Liver (tissue), 9 donors: Measurements from ENCODE around the gene TBC1D21. TPM values are rescaled to one million over a fixed set of nuclear protein-coding genes. Genes with fewer than 3 reads are reported as not detected.

ENCODE experiments used
- DNase-seq: peaks from one replicate; pipeline ENCODE4 v3.0.0-alpha.2; 2017; ENCODE audit warnings: low spot score
- H3K27ac ChIP-seq, 2 donors: one replicate each; pipeline ENCODE4 v1.7.0; 2013; ENCODE audit warnings: inconsistent platforms in 2 of 2, low read length in 2 of 2, control low read depth in 1 of 2, low read depth in 1 of 2, mild to moderate bottlenecking in 1 of 2
- H3K27me3 ChIP-seq, 4 donors: one replicate each; pipeline versions ENCODE4 v1.6.1 to v1.7.0; 2013; ENCODE audit warnings: low read length in 3 of 4, inconsistent platforms in 1 of 4, mild to moderate bottlenecking in 1 of 4, moderate library complexity in 1 of 4; ENCODE audit not compliant: control insufficient read depth in 4 of 4, insufficient read depth in 4 of 4
- H3K36me3 ChIP-seq, 4 donors: one replicate each; pipeline versions ENCODE4 v1.6.1 to v1.7.0; 2013; ENCODE audit warnings: low read length in 3 of 4, mild to moderate bottlenecking in 3 of 4, low read depth in 1 of 4, moderate library complexity in 1 of 4; ENCODE audit not compliant: control insufficient read depth in 4 of 4, insufficient read depth in 3 of 4
- H3K4me1 ChIP-seq, 4 donors: one replicate each; pipeline versions ENCODE4 v1.6.1 to v1.7.0; 2013; ENCODE audit warnings: low read length in 3 of 4, mild to moderate bottlenecking in 3 of 4, moderate library complexity in 1 of 4; ENCODE audit not compliant: control insufficient read depth in 4 of 4, insufficient read depth in 4 of 4
- H3K4me3 ChIP-seq, 3 donors: one replicate each; pipeline versions ENCODE4 v1.6.1 to v1.7.0; 2013; ENCODE audit warnings: low read length in 3 of 3, control low read depth in 1 of 3, low read depth in 1 of 3, mild to moderate bottlenecking in 1 of 3
- H3K9ac ChIP-seq, 2 donors: one replicate each; pipeline ENCODE4 v1.7.0; 2013; ENCODE audit warnings: low read length in 2 of 2, mild to moderate bottlenecking in 2 of 2, moderate library complexity in 2 of 2, control low read depth in 1 of 2, low read depth in 1 of 2
- H3K9me3 ChIP-seq, 4 donors: one replicate each; pipeline versions ENCODE4 v1.6.1 to v1.7.0; 2013; ENCODE audit warnings: low read length in 3 of 4; ENCODE audit not compliant: control insufficient read depth in 4 of 4
- ATF3 ChIP-seq: IDR thresholded peaks from 2 replicates; pipeline ENCODE4 v1.6.1; 2016; ENCODE audit warnings: antibody characterized with exemption
- EGR1 ChIP-seq, 2 donors: IDR thresholded peaks; 2 replicates each; pipeline ENCODE4 v1.6.1; 2016 to 2018; ENCODE audit warnings: antibody characterized with exemption in 2 of 2, low read depth in 2 of 2
- FOXA1 ChIP-seq: IDR thresholded peaks from 2 replicates; pipeline ENCODE4 v1.6.1; 2016; ENCODE audit warnings: antibody characterized with exemption
- GABPA ChIP-seq, 2 donors: IDR thresholded peaks in 1 of 2; conservative IDR thresholded peaks in 1 of 2; 2 replicates each; pipeline ENCODE4 v1.6.1; 2016; ENCODE audit warnings: antibody characterized with exemption in 2 of 2, mild to moderate bottlenecking in 1 of 2, moderate library complexity in 1 of 2
- HNF4G ChIP-seq: IDR thresholded peaks from 2 replicates; pipeline ENCODE4 v1.6.1; 2016; ENCODE audit warnings: antibody characterized with exemption
- JUND ChIP-seq, 2 donors: IDR thresholded peaks; 2 replicates each; pipeline ENCODE4 v1.6.1; 2016; ENCODE audit warnings: antibody characterized with exemption in 2 of 2
- NR2F2 ChIP-seq: IDR thresholded peaks from 2 replicates; pipeline ENCODE4 v1.6.1; 2016; ENCODE audit warnings: antibody characterized with exemption
- RAD21 ChIP-seq, 2 donors: IDR thresholded peaks; 2 replicates each; pipeline ENCODE4 v1.6.1; 2016; ENCODE audit warnings: antibody characterized with exemption in 2 of 2, mild to moderate bottlenecking in 2 of 2
- REST ChIP-seq: IDR thresholded peaks from 2 replicates; pipeline ENCODE4 v1.6.1; 2016; ENCODE audit warnings: antibody characterized with exemption, mild to moderate bottlenecking
- RXRA ChIP-seq, 2 donors: IDR thresholded peaks; 2 replicates each; pipeline ENCODE4 v1.6.1; 2017 to 2018; ENCODE audit warnings: antibody characterized with exemption in 2 of 2, mild to moderate bottlenecking in 1 of 2
- SP1 ChIP-seq: IDR thresholded peaks from 2 replicates; pipeline ENCODE4 v1.6.1; 2018; ENCODE audit warnings: antibody characterized with exemption, mild to moderate bottlenecking
- TAF1 ChIP-seq: conservative IDR thresholded peaks from 2 replicates; pipeline ENCODE4 v1.6.1; 2016; ENCODE audit warnings: antibody characterized with exemption, mild to moderate bottlenecking
- ZBTB33 ChIP-seq: IDR thresholded peaks from 2 replicates; pipeline ENCODE4 v1.6.1; 2016; ENCODE audit warnings: antibody characterized with exemption
- WGBS: extraction: QIAGEN DNeasy Blood & Tissue Kit; methylation state at CpG from one replicate; pipeline ENCODE4 v1.1.7; 2013; 5-methylcytosine and 5-hydroxymethylcytosine counted together
- polyA plus RNA-seq, 2 donors: library from polyadenylated mRNA; stranded (reverse) in 1 of 2; unstranded in 1 of 2; fragments of 200-250 nt in 1 of 2; fragments of >200 nt in 1 of 2; fragmentation: Nextera tagmentation in 1 of 2; extraction: Ambion mirVana in 1 of 2; gene quantifications; one replicate each; pipeline versions ENCODE4 v1.2.1 to v1.2.3, GENCODE V29; 2013 to 2015
- total RNA-seq, 2 donors: library from RNA; depleted of rRNA; stranded (reverse); fragments of >200 nt; gene quantifications; one replicate each; pipeline ENCODE4 v1.2.3, GENCODE V29; 2014
- TF ChIP-seq, protein P1 (sequence below): fragments of 150-350 bp; IDR thresholded peaks from 2 replicates; pipeline ENCODE4 v1.5.1; 2017; ENCODE audit warnings: improper control_type of control experiment, low read depth, low read length; ENCODE audit not compliant: missing input control
- donor health status: healthy.
- donor health status: healthy.
- donor health status: healthy.
- donor health status: healthy.
- donor health status: healthy.

Gene TBC1D21
- total and polyA plus RNA-seq, 4 donors: not detected

GRCh38 chr15:73840771-73841170 lies 32.6 kb upstream of the TBC1D21 start:
- DNase-seq: no peak
- no peak for TF ChIP-seq SP1
- TF ChIP-seq FOXA1: no peak
- no peak for TF ChIP-seq ZBTB33
- TF ChIP-seq NR2F2: no peak
- no peak for TF ChIP-seq JUND (IDR thresholded peaks at IDR 0.05)
- no peak for TF ChIP-seq RXRA (IDR thresholded peaks at IDR 0.05)
- no peak for TF ChIP-seq RAD21 (IDR thresholded peaks at IDR 0.05)
- TF ChIP-seq, protein P1, sequence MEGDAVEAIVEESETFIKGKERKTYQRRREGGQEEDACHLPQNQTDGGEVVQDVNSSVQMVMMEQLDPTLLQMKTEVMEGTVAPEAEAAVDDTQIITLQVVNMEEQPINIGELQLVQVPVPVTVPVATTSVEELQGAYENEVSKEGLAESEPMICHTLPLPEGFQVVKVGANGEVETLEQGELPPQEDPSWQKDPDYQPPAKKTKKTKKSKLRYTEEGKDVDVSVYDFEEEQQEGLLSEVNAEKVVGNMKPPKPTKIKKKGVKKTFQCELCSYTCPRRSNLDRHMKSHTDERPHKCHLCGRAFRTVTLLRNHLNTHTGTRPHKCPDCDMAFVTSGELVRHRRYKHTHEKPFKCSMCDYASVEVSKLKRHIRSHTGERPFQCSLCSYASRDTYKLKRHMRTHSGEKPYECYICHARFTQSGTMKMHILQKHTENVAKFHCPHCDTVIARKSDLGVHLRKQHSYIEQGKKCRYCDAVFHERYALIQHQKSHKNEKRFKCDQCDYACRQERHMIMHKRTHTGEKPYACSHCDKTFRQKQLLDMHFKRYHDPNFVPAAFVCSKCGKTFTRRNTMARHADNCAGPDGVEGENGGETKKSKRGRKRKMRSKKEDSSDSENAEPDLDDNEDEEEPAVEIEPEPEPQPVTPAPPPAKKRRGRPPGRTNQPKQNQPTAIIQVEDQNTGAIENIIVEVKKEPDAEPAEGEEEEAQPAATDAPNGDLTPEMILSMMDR: no peak
- no peak for TF ChIP-seq EGR1 (IDR thresholded peaks at IDR 0.05; ENCODE audit: low read depth in 2 of 2)
- no peak for TF ChIP-seq HNF4G
- no peak for TF ChIP-seq TAF1
- TF ChIP-seq GABPA (IDR thresholded peaks at IDR 0.05 in 1 of 2, conservative IDR thresholded peaks at IDR 0.05 in 1 of 2): no peak
- TF ChIP-seq REST: no peak
- TF ChIP-seq ATF3: no peak

DNA sequence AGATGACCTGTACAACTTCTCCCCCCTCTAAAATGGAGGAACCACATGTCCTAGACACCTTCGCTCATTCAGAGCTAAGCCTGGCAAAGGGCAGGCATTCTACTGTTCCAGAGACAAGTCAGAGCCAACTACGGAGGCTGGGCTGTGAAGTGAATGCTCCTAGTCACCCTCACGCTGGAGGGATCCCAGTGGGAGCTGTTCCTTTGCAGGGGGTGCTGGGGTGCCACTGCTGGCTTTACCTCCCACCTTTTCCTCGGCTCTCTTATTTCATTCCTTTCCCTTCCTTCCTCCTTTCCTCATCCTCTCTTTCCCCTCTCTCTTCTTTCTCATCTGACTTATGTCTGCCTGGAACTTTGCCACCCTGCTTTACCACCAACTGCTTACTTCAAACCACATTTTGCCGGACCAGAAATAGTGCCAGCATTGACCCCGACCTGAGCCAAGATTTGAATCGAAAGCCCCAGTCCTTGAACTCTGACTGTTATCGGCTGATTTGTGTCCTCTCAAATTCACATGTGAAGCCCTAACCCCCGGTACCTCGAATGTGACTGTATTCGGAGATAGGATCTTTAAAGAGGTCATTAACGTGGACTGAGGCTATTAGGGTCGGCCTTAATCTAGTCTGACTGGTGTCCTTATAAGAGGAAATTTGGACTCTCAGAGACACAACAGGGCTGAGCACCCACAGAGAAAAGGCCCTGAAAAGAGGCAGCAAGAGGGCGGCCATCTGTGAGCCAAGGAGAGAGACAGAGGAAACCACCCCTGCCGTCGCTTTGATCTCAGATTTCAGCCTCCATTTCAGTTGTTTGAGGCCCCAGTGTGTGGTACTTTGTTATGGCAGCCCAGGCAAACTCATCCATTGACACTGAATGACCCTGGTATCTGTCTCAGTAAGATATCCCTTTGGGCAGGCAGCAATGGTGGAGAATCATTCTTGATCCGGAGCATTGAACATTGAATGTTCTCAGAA lies 31.3 kb upstream of the TBC1D21 start:
- no peak overlapping the region for H3K4me3 ChIP-seq
- H3K9ac ChIP-seq: no peak overlapping the region
- WGBS: 63% methylated on average over 17 of the region's 17 CpGs
- no peaks in the 10 kb centered on the region for H3K27me3 ChIP-seq
- no peaks in the 10 kb centered on the region for H3K9me3 ChIP-seq
- no peaks in the 10 kb centered on the region for H3K36me3 ChIP-seq
- no peak for DNase-seq
- H3K27ac ChIP-seq: no peak overlapping the region
- H3K4me1 ChIP-seq: no peaks in the 10 kb centered on the region
- no peak for TF ChIP-seq ATF3
- no peak for TF ChIP-seq EGR1 (IDR thresholded peaks at IDR 0.05; ENCODE audit: low read depth in 2 of 2)
- no peak for TF ChIP-seq REST
- TF ChIP-seq, protein P1: no peak

More at GRCh38 chr15:73840771-73841170, 32.6 kb upstream of the TBC1D21 start:
- Histone ChIP-seq H3K9me3 (no peaks in the 10 kb centered on the region), H3K4me1 (no peaks in the 10 kb centered on the region), H3K27ac (no peak overlapping the region), H3K4me3 (no peak overlapping the region), H3K9ac (no peak overlapping the region), H3K27me3 (no peaks in the 10 kb centered on the region), H3K36me3 (no peaks in the 10 kb centered on the region)
- 75% methylated on average over 8 of the region's 8 CpGs for WGBS
